Suprapubic skin (tissue), 4 donors: Measurements from ENCODE around the gene FGD5. TPM values are rescaled to one million over a fixed set of nuclear protein-coding genes. Genes with fewer than 3 reads are reported as not detected.

Experiments used
- DNase-seq, 2 donors: peaks; one replicate each; pipeline ENCODE4 v3.0.0-alpha.2; 2019; ENCODE audit warnings: low spot score in 2 of 2
- H3K27ac ChIP-seq: fragments of 200-600 bp; sonication (generic); one replicate; pipeline ENCODE4 v1.5.1; 2019
- H3K27me3 ChIP-seq: fragments of 200-600 bp; sonication (generic); one replicate; pipeline ENCODE4 v1.5.1; 2019
- H3K36me3 ChIP-seq: fragments of 200-600 bp; sonication (generic); one replicate; pipeline ENCODE4 v1.5.1; 2019
- H3K4me1 ChIP-seq: fragments of 200-600 bp; sonication (generic); one replicate; pipeline ENCODE4 v1.5.1; 2019
- H3K4me3 ChIP-seq: fragments of 200-600 bp; sonication (generic); one replicate; pipeline ENCODE4 v1.5.1; 2019; ENCODE audit warnings: mild to moderate bottlenecking
- H3K9me3 ChIP-seq: fragments of 200-600 bp; sonication (generic); one replicate; pipeline ENCODE4 v1.5.1; 2019
- CTCF ChIP-seq, 2 donors: fragments of 200-600 bp in 1 of 2; fragments of 450-650 bp in 1 of 2; sonication (generic) in 1 of 2; IDR thresholded peaks; one replicate each; pipeline ENCODE4 v1.5.1; 2016 to 2019; ENCODE audit warnings: antibody characterized with exemption in 2 of 2, mild to moderate bottlenecking in 1 of 2, moderate library complexity in 1 of 2
- EP300 ChIP-seq: sonication (generic); formaldehyde crosslinking; IDR thresholded peaks from one replicate; pipeline ENCODE4 v1.6.1; 2017; ENCODE audit warnings: antibody characterized with exemption
- POLR2A ChIP-seq, 2 donors: fragments of 450-650 bp; IDR thresholded peaks; one replicate each; pipeline ENCODE4 v1.6.1; 2017; ENCODE audit warnings: antibody characterized with exemption in 2 of 2, mild to moderate bottlenecking in 2 of 2, moderate library complexity in 2 of 2
- POLR2AphosphoS5 ChIP-seq, 3 donors: sonication (generic); formaldehyde crosslinking; IDR thresholded peaks; one replicate each; pipeline ENCODE4 v1.6.1; 2017; ENCODE audit warnings: antibody characterized with exemption in 3 of 3
- WGBS: methylation state at CpG from one replicate; pipeline ENCODE4 v1.1.5; 2018; 5-methylcytosine and 5-hydroxymethylcytosine counted together
- total RNA-seq, 4 donors: library from RNA; depleted of rRNA; stranded (reverse); fragments of >200 nt; gene quantifications; one replicate each; pipeline ENCODE4 v1.1.0, GENCODE V29; 2016

FGD5 gene
- total RNA-seq, 4 donors from 2014 or later: 2.8 to 15.5 (median 7.1) TPM

DNA sequence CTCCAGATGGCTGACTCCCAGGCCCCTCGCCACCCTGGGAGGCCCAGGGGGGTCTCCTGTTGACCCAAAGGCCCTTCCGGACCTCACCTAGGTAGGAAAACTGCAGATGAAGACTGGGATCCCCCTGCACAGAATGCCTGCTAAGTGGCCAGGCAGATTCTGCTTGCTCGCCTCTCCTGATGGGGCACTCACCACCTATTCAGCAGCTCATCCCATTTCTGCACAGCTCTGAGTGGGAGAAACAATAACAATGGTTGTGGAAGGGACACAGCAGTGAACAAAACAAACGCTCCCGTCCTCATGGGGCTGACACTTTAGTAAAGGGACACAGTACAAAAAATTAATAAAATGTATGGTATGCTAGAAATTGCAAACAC, 24.9 kb upstream of the FGD5 start:
- Histone ChIP-seq H3K27ac (peak overlapping the region; percentile 27), H3K4me3 (no peak overlapping the region), H3K36me3 (no peaks in the 10 kb centered on the region), H3K27me3 (peaks cover 8% of the 10 kb centered on the region), H3K4me1 (no peaks in the 10 kb centered on the region), H3K9me3 (no peaks in the 10 kb centered on the region)
- DNase-seq: no peak
- no peak for TF ChIP-seq POLR2A (IDR thresholded peaks at IDR 0.05)
- TF ChIP-seq EP300: no peak
- TF ChIP-seq CTCF (IDR thresholded peaks at IDR 0.05): no peak
- TF ChIP-seq POLR2AphosphoS5 (IDR thresholded peaks at IDR 0.05): no peak
- 86% methylated on average over 5 of the region's 5 CpGs for WGBS

DNA sequence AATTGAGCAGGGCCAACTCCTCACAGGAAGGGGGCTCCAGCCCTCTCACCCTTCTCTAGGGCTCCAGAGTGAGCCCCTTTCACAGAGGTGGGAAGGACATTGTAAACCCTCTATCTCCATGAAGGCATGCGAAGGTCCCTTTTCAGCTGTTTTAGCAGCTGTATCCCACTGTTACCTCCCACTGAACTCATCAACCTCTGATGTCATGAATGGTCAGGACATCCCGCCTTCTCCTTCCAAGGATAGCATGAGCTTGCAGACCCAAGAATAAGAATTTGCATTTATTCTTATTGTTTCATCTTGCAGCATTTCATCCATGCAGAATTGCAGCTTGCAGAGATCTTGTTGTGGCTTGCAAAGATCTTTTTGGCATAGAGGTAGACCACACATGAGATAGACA, 24.3 kb upstream of the FGD5 start:
- 79% methylated on average over 2 of the region's 2 CpGs for WGBS
- H3K9me3 ChIP-seq: no peaks in the 10 kb centered on the region
- H3K4me3 ChIP-seq: no peak overlapping the region
- no peaks in the 10 kb centered on the region for H3K36me3 ChIP-seq
- H3K4me1 ChIP-seq: no peaks in the 10 kb centered on the region
- H3K27me3 ChIP-seq: peaks cover 8% of the 10 kb centered on the region
- DNase-seq: no peak
- no peak for TF ChIP-seq EP300
- no peak for TF ChIP-seq CTCF (IDR thresholded peaks at IDR 0.05)
- no peak for TF ChIP-seq POLR2AphosphoS5 (IDR thresholded peaks at IDR 0.05)
- no peak for TF ChIP-seq POLR2A (IDR thresholded peaks at IDR 0.05)
- no peak overlapping the region for H3K27ac ChIP-seq

DNA sequence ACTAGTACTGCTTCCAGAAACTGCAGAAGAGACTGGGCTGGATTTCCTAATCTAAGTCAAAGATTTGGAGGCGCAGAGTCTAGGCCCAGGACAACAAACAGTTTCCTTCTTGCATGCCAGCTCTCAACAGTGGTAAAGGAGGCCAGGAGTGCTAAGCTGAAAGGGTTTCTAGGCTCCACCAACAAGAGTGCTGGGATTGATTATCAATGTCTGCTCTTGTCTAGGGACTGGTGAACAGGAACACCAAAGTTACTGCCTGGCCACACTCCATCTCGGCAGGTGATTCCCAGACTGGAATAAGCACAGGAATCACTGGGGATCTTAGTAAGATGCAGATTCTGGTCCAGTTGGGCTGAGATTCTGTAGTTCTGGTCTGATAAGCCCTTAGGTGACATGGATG, 22.8 kb upstream of the FGD5 start:
- Histone ChIP-seq H3K36me3 (no peaks in the 10 kb centered on the region), H3K4me1 (no peaks in the 10 kb centered on the region), H3K27ac (no peak overlapping the region), H3K4me3 (no peak overlapping the region), H3K27me3 (peaks cover 9% of the 10 kb centered on the region), H3K9me3 (no peaks in the 10 kb centered on the region)
- peak in 1 of 2 donors; percentile 19 for DNase-seq
- WGBS: 42% methylated on average over 2 of the region's 2 CpGs
- TF ChIP-seq CTCF (IDR thresholded peaks at IDR 0.05): no peak
- TF ChIP-seq POLR2A (IDR thresholded peaks at IDR 0.05): no peak

- H3K4me3 ChIP-seq: no peak overlapping the region
- no peaks in the 10 kb centered on the region for H3K36me3 ChIP-seq
- TF ChIP-seq POLR2AphosphoS5 (IDR thresholded peaks at IDR 0.05): no peak
- 55% methylated on average over 13 of the region's 14 CpGs for WGBS
- no peak overlapping the region for H3K27ac ChIP-seq
- no peaks in the 10 kb centered on the region for H3K9me3 ChIP-seq
- H3K4me1 ChIP-seq: no peaks in the 10 kb centered on the region
- peaks cover 6% of the 10 kb centered on the region for H3K27me3 ChIP-seq
- DNase-seq: peak in 1 of 2 donors; percentile 44
These were observed 22.2 kb upstream of the FGD5 start for GRCh38 chr3:14796403-14797077.

DNA sequence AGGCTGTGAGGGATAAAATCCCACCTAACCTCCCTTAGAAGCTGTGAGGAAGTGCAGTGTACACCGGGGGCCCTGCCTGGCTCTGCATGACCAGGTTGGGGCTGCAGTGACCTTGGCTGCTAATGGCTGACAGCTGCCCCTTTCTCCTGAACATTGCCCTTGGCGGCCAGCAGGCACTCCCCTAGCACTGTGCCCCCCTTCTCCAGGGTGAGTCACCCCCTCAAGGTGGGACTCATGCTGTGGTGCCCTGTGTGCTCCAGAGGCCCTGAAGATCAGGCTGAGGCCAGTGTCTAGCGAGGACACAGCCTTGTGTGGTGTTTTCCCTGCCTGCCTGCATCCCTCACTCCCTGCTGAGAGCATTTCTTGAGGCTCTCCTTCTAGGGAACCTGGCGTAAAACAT, 21.0 kb upstream of the FGD5 start:
- H3K4me3 ChIP-seq: no peak overlapping the region
- WGBS: 80% methylated on average over 2 of the region's 4 CpGs

More for the DNA sequence above, 21.0 kb upstream of the FGD5 start:
- no peaks in the 10 kb centered on the region for H3K9me3 ChIP-seq
- H3K27me3 ChIP-seq: peaks cover 4% of the 10 kb centered on the region
- H3K36me3 ChIP-seq: no peaks in the 10 kb centered on the region
- DNase-seq: peak in 1 of 2 donors; percentile 25
- no peak overlapping the region for H3K27ac ChIP-seq
- H3K4me1 ChIP-seq: no peaks in the 10 kb centered on the region
- TF ChIP-seq CTCF (IDR thresholded peaks at IDR 0.05) (no peak), POLR2A (IDR thresholded peaks at IDR 0.05) (no peak), EP300 (no peak), POLR2AphosphoS5 (IDR thresholded peaks at IDR 0.05) (no peak)
